ENCODE data around the gene TMEM178B.

TMEM178B gene

DNA sequence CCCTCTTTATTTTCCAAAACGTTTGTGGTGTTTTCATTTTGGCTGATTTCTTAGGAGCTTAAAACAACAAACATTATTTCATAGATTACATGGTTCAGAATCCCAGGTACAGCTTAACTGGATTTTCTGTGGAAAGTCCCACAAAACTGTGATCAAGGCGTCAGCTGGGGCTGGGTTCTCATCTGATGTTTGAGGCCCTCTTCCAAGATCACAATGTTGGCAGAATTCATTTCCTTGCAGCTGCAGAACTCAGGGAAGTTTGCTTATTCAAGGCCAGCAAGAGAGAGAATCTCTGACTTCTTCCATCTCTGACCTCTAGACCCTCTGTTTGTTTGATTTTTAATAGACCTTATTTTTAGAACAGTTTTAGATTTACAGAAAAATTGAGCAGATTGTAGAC, 368.9 kb downstream of the TMEM178B start:
- DNase-seq, result no peak

- no peak for DNase-seq
Observed at GRCh38 chr7:141444961-141445360, 371.1 kb downstream of the TMEM178B start.

DNA sequence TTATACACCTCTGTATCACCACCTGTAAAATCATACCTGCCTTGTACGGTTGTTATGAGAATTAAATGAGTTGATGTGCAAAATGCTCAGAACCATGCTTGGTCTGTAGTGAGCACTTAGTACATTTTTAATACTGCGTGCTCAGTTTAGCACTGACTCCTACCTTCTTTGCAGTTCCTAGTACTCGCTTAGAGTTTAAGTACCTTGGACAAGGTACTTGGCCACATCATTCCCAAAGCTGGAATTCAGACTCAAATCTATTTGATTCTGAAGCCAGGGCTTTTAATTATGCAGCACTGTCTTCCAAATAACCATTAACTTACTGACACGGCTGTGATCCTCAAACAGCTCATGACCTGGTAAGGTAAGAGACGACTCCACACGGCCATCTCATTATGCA, 377.4 kb downstream of the TMEM178B start:
- no peak for DNase-seq

GRCh38 chr7:141452911-141453310, 379.0 kb downstream of the TMEM178B start:
- no peak for DNase-seq

DNA sequence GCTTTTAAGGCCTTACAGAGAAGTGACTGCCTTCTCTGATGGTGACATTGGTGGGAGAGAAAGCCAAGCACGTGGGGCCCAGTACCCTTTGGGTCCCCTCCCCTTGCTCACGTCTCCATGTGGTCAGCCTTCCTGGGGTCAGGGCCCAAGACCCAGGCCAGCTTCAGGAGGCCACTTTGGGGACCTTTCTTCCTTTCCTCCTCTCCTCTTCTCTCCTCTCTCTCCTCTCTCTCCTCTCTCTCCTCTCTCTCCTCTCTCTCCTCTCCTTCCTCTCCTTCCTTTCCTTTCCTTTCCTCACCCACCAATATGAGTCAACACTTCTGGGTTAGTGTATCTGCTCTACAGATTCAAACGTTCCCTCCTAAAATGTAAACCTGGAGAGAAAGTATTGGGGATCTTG, 380.5 kb downstream of the TMEM178B start:
- no peak for DNase-seq

DNA sequence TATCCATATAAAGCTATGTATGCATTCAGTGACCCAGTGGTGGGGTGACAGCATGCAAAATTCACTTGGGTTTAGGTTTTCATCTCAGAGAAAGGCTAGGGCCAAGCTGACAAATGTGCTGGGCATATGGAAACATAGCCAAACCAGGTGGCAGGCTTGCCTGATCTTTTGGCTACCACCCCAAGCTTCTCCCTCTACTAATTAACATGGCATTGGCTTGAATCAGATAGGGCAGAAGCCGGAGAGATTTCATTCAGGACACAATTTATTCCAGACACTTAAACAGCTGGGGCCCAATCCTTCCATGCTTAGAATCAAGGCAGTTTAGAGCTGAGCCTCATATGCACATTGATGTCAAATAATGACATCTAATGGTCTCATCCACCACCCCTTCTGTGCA, 381.9 kb downstream of the TMEM178B start:
- DNase-seq, result no peak

DNA sequence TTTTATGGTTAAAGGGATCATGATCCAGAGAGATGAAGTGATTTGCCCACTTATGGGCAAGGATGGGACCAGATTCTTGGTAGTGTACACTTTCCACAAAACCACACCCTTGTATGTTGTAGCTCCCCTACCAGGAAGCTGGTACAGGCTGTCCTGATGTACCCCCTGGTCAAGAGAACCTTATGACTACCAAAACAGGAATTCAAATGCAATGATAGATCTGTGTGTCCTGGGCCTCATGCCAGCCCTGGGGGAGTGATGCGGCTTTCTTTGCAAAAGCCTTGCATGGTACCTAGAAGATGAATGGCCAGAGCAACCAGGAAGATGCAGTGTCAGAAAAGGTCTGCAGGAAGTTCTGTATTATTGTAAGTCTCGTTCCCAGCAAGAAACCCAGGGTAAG, 382.4 kb downstream of the TMEM178B start:
- no peak for DNase-seq

- no peak for DNase-seq
Observed at GRCh38 chr7:141456711-141457110, 382.8 kb downstream of the TMEM178B start.

DNA sequence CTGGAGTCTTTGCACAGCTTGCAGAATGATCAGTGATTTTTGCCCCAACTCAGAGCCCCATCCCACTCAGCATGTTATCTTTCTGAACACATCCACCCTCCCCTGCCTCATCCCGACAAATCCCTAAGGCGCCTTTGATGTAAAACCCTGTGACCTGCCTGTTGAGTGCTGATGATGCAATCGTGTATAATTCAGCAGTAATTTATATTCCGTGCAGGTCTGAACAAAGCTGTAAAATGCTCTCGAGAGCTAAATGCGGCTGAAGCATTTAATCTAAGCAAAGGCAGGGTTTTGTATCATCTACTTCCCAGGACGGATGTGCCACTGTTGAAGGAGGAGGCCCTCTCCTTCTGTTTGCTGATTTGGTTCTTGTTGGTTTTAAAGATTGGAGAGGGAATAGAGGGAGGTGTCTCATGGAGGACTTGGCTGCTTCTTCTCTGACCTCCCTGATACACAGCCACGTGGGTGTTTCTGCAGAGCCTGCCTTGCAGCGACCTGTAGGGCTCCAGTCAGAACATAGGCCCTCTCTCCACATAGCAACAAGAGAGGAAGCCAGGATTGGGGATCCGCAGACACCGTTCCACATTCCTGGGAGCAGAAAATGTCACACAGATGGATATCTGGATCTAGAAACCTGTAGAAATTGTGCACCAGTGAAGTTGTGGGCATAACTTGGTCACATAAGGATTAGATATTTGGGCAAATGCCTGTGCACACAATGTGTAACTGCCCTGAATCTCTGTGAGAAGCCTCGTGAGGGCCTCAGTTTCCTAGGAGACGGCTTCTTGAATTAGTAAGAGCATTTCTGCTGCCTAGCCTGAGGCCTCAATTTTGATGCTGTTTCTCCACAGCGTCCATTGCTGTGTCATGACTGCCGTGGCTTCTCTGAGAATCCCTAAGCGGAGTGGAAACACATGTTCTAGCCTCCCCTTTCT, 387.2 kb downstream of the TMEM178B start:
- DNase-seq, result no peak

DNA sequence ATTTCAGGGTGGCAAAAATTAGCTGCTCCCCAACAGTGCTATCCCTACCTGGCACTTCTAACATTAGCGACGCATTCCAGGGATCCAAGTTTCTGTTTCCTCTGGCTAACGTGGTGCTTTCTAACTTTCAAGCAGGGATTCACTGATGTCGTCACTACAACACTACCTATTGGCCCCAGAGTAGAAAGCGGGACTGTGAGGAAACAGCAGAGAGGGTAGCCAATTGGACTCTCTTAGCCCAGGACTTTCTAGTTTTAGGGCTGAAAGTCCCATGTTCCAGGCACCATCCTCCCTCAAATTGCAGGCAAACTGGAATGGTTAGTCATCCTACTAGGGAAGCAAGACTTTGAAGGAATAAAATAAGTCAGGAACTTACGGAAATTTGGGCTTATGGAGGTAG, 388.1 kb downstream of the TMEM178B start:
- DNase-seq, result no peak

DNA sequence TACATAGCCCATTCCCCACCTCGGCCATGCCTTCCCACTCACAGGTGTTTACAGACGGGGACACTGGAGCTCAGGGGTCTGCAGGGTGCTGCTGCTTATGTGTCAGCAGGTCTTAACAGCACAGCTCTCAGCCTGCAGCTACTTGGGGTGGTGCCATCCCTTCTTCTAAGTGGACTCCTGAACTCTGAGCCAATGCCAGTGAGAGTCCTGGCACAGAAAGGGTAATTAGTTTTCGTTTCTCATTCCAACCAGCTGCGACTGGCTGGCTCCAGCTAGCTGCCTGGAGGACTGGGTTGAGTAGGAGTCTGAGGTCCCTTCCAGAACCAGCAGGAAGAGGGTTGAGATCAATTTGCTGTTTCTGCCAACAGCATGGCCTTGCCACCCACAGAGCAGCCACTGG, 389.1 kb downstream of the TMEM178B start:
- DNase-seq, result no peak

GRCh38 chr7:141463986-141464385, 390.1 kb downstream of the TMEM178B start:
- no peak for DNase-seq

DNA sequence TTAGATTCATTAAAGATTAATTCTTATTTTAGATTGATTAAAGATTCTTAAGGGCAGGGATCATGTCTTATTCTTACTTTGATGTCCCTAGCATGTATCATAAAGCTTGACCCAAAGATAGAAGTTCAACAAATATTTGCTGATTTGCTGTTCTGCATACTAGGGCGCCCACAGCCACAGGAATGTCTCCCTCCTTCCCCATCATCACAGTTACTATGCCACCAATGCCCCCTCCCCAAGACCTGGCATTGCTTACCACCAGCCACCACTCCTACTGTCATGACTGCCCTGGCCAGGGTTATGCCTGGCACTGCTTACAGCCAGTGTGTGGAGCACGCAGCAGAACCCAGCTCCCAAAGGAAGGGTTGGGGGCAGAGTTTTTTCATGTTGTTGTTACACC, 390.7 kb downstream of the TMEM178B start:
- no peak for DNase-seq

- no peak for DNase-seq
Observed at GRCh38 chr7:141466151-141466904, 392.5 kb downstream of the TMEM178B start.

- no peak for DNase-seq
Observed at GRCh38 chr7:141468341-141468740, 394.5 kb downstream of the TMEM178B start.

DNA sequence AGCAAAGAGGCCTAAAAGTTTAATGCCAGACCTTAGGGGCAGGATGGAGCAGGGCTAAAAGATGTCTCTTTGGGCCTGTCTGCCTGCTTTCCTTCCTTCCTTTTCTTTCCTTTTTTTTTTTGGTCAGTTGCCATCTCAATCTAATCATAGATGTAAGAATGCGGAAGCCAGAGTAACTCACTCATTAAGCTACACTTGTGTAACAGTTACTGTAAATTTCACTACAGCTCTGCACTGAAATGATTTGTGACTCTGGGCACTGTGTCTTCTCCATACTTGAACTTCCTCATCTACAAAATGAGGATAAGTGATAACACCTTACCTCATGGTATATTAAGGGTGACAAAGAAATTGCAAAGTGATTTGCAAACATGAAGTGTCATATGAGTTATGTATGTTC, 401.8 kb downstream of the TMEM178B start:
- DNase-seq, result no peak

- no peak for DNase-seq
Observed at GRCh38 chr7:141477865-141478264, 404.0 kb downstream of the TMEM178B start.

- DNase-seq, result no peak
Observed at GRCh38 chr7:141478845-141479244, 405.0 kb downstream of the TMEM178B start.

GRCh38 chr7:141480953-141481352, 407.1 kb downstream of the TMEM178B start:
- no peak for DNase-seq

GRCh38 chr7:141481971-141482370, 408.1 kb downstream of the TMEM178B start:
- DNase-seq, result no peak

- DNase-seq, result no peak
Observed at GRCh38 chr7:141483044-141483443, 409.2 kb downstream of the TMEM178B start.

- DNase-seq, result no peak
Observed at GRCh38 chr7:141484907-141485306, 411.0 kb downstream of the TMEM178B start.

DNA sequence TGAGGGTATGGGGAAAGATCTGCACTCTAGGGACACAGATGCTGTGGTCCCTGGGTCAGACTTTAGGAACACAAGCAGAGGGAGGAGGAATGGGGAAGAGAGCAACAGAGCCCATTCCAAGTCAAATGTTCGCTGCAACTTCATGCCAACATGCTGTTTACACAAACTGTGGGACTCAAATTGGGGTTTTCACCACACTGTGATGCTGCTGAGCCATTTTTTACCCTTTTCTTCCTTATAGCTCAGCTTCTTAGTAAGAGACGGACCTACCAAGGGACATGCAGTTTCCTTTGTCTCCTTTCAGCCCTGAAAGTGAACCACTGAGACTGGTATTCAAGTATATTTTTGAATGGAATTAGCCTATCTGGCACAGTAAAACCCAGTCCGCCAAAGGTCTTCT, 413.1 kb downstream of the TMEM178B start:
- no peak for DNase-seq

GRCh38 chr7:141490474-141490873, 416.6 kb downstream of the TMEM178B start:
- no peak for DNase-seq

All from GDM1 (cell line).